Measurements from ENCODE around the gene CNOT4.

Gene CNOT4

DNA sequence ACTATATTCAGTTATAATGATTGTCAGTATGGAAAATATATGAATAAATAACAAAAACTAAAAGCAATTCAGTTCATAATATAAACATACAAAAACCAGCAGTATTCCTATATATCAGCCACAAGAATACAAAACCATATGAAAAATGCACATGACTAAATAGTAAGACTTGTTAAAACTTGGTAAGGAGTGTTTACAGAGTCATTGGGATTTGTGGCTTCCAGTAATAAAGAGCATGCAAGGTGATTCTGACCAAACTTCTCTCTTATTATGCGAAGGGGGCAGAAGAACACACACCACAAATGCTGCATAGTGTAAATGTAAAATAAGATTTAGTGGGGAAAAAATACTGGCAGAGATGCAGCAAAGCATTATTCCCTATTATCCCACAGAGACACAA is 8.8 kb upstream of the CNOT4 start:
- no peak for DNase-seq (ENCODE audit: low read depth, low spot score)
- in situ Hi-C loops (cut with HindIII; ENCODE audit: low sequenced_read_pairs), result no loop called here
- H3K4me3 ChIP-seq (ENCODE audit: low read depth, low read length), result no peak overlapping the region
- TF ChIP-seq, protein P1, sequence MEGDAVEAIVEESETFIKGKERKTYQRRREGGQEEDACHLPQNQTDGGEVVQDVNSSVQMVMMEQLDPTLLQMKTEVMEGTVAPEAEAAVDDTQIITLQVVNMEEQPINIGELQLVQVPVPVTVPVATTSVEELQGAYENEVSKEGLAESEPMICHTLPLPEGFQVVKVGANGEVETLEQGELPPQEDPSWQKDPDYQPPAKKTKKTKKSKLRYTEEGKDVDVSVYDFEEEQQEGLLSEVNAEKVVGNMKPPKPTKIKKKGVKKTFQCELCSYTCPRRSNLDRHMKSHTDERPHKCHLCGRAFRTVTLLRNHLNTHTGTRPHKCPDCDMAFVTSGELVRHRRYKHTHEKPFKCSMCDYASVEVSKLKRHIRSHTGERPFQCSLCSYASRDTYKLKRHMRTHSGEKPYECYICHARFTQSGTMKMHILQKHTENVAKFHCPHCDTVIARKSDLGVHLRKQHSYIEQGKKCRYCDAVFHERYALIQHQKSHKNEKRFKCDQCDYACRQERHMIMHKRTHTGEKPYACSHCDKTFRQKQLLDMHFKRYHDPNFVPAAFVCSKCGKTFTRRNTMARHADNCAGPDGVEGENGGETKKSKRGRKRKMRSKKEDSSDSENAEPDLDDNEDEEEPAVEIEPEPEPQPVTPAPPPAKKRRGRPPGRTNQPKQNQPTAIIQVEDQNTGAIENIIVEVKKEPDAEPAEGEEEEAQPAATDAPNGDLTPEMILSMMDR (IDR thresholded peaks at IDR 0.05; ENCODE audit: low read depth, low read length), result no peak

DNA sequence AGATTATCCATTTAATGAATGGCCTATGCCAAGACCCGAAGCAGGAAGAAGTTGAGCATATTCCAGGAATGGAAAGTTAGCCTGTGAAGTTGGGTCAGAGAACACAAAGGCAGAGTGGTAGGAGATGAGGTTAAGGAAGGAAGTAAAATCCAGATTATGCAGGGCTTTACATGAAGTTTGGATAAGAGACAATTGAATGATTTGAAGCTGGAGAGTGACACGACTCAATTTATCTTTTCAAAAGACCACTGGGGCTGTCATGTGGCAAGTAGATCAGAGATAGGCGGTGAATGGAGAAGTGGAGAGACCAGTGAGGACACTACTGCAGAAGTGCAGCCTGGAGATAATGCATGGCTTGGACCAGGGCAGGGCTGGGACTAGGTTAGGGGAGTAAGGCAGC is 7.2 kb upstream of the CNOT4 start:
- H3K4me3 ChIP-seq (ENCODE audit: low read depth, low read length), result no peak overlapping the region
- TF ChIP-seq, protein P1 (IDR thresholded peaks at IDR 0.05; ENCODE audit: low read depth, low read length), result no peak
- in situ Hi-C loops (cut with HindIII; ENCODE audit: low sequenced_read_pairs), result no loop called here
- no peak for DNase-seq (ENCODE audit: low read depth, low spot score)

DNA sequence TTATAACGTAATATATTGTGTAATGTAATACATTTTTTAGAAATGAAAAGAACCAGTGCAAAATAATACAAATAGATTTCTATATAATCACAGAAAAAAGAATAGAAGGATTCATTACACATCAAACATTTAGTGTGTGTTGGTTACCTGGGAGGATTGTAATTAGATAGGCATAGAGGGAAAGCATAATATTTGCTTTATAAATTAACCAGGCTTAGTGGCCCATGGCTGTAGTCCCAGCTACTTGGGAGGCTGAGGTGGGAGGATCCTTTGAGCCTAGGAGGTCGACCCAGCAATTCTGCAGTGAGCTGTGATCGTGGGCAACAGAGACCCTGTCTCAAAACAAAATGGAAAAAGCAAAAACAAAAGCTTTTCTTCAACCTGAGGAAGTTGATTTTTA is 5.0 kb upstream of the CNOT4 start:
- DNase-seq (ENCODE audit: low read depth, low spot score), result no peak
- in situ Hi-C loops (cut with HindIII; ENCODE audit: low sequenced_read_pairs), result no loop called here
- H3K4me3 ChIP-seq (ENCODE audit: low read depth, low read length), result no peak overlapping the region
- TF ChIP-seq, protein P1 (IDR thresholded peaks at IDR 0.05; ENCODE audit: low read depth, low read length), result no peak

DNA sequence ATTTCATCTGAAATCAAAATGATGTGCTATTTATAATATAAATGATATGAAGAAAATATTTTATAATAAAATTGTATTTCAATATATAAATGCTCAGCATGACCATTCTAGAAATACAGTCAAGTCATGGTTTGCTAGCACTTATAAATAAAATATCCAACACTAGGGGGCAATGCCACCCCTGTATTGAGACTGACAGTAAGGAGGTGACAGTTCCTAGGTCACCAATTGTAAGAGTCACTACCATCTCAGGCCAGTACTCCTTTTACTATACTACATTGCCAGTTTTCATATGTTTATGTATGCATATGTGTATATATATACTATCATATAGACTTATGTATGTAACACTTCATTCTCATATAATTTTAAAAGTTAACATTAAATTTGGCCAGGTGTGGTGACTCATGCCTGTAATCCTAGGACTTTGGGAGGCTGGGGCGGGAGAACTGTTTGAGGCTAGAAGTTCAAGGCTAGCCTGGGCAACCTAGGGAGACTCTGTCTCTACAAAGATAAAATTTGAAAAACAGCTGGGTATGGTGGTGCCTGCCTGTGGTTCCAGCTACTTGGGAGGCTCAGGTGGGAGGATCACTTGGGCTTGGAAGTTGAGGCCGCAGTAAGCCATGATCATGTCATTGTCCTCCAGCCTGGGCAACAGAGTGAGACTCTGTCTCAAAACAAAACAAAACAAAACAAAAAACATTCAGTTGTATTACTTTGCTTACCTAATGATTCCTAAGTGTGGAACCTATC is 2.4 kb upstream of the CNOT4 start:
- H3K4me3 ChIP-seq (ENCODE audit: low read depth, low read length), result no peak overlapping the region
- TF ChIP-seq, protein P1 (IDR thresholded peaks at IDR 0.05; ENCODE audit: low read depth, low read length), result peak; percentile 47
- DNase-seq (ENCODE audit: low read depth, low spot score), result peak; percentile 58
- in situ Hi-C loops (cut with HindIII; ENCODE audit: low sequenced_read_pairs), result no loop called here

DNA sequence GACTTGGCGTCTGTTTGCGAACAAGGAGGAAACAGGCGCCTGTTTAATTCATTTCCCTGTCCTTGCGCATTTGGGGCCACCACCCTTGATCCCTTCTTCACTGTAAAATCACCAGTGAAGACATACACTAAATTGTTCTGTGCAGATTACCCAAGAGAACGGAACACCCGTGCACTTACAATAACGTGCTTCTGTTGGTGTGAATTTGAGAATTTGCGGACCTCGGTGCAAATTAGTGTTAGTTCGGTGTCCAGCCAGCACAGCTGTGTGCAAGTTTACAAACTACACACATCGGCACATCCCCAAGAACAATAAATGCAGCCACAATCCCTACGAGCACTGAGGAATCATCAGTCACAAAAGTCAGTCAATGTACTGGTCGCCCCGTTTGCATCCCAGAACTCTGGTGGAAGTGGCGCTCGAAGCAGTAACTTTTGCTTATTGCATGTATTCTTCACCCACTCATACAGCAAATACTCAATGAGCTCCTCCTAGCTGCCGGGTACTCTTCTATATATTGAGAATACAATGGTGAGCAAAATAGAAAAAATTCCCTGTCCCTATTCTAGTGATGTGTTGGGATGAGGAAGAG is 786 bp upstream of the CNOT4 start:
- DNase-seq (ENCODE audit: low read depth, low spot score), result peak; percentile 35
- TF ChIP-seq, protein P1 (IDR thresholded peaks at IDR 0.05; ENCODE audit: low read depth, low read length), result peak; percentile 17
- in situ Hi-C loops (cut with HindIII; ENCODE audit: low sequenced_read_pairs), result no loop called here
- peak overlapping the region; percentile 89 for H3K4me3 ChIP-seq (ENCODE audit: low read depth, low read length)

DNA sequence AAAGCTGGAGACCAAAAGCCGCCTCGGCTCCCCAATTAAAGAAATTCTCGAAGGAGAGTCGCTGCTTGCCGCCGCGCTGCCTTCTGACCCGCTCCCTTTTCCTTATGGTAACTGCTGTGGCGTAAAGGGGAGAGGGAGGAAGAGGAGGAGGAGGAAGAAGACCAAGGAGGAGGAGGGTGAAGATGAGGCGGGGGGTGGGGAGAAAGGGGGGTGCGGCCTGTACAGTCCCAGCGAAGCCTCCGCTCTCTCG is 388 bp downstream of the CNOT4 start:
- TF ChIP-seq, protein P1 (IDR thresholded peaks at IDR 0.05; ENCODE audit: low read depth, low read length), result no peak
- in situ Hi-C loops (cut with HindIII; ENCODE audit: low sequenced_read_pairs), result no loop called here

More for the DNA sequence above, 388 bp downstream of the CNOT4 start:
- no peak for DNase-seq (ENCODE audit: low read depth, low spot score)
- H3K4me3 ChIP-seq (ENCODE audit: low read depth, low read length), result peak overlapping the region; percentile 89
